Activated naive CD4-positive, alpha-beta T cell treated with anti-CD3 and anti-CD28 coated beads for 36 hours (primary cell): Measurements from ENCODE around the gene PLEKHN1. TPM values are rescaled to one million over a fixed set of nuclear protein-coding genes. Genes with fewer than 3 reads are reported as not detected.

Experiments
- CTCF ChIA-PET: fragments of 350-600 bp; sonication (Branson Sonifier 250); formaldehyde crosslinking; loops from one replicate; lab custom pipeline; 2021; ENCODE audit warnings: antibody characterized with exemption; lab: Charles Lee
- DNase-seq: peaks from one replicate; pipeline ENCODE4 v3.0.0-alpha.2; 2020
- H3K27ac Mint-ChIP-seq: one replicate; pipeline ENCODE4 v1.8.0; 2021; ENCODE audit warnings: mild to moderate bottlenecking, mixed read lengths
- H3K27me3 Mint-ChIP-seq: one replicate; pipeline ENCODE4 v1.8.0; 2021; ENCODE audit warnings: low read depth, mixed read lengths
- H3K36me3 Mint-ChIP-seq: one replicate; pipeline ENCODE4 v1.8.0; 2021; ENCODE audit warnings: low read depth, mixed read lengths
- H3K4me1 Mint-ChIP-seq: one replicate; pipeline ENCODE4 v1.8.0; 2021; ENCODE audit warnings: low read depth, mixed read lengths
- H3K4me3 Mint-ChIP-seq: one replicate; pipeline ENCODE4 v1.8.0; 2021; ENCODE audit warnings: mild to moderate bottlenecking, moderate library complexity, mixed read lengths
- H3K9me3 Mint-ChIP-seq: one replicate; pipeline ENCODE4 v1.8.0; 2021; ENCODE audit warnings: mixed read lengths
- intact Hi-C: fragments of 100-400 bp; cut with micrococcal nuclease; formaldehyde crosslinking; loops from one replicate; pipeline ENCODE4 v1.15.1; 2023
- total RNA-seq, 2 experiments: library from RNA; stranded (reverse); gene quantifications; one replicate each; pipeline ENCODE4 v1.2.3, GENCODE V29; 2021

Gene PLEKHN1
- total RNA-seq, 2 experiments from 2014 or later, result 0.52 to 0.69 TPM

- peak overlapping the region; percentile 64 for H3K4me3 Mint-ChIP-seq
- no peak overlapping the region for H3K27ac Mint-ChIP-seq
- no peaks in the 10 kb centered on the region for H3K9me3 Mint-ChIP-seq
- no peak for DNase-seq
- intact Hi-C loops, result no loop called here
- H3K4me1 Mint-ChIP-seq, result peaks cover 23% of the 10 kb centered on the region
- CTCF ChIA-PET, result no interaction called here
- no peaks in the 10 kb centered on the region for H3K27me3 Mint-ChIP-seq
- H3K36me3 Mint-ChIP-seq, result peaks cover 8% of the 10 kb centered on the region
These were observed 3.6 kb upstream of the PLEKHN1 start for GRCh38 chr1:962381-963300.

GRCh38 chr1:963301-963651 is 3.0 kb upstream of the PLEKHN1 start:
- no peaks in the 10 kb centered on the region for H3K9me3 Mint-ChIP-seq
- CTCF ChIA-PET, result no interaction called here
- no peak overlapping the region for H3K4me3 Mint-ChIP-seq
- no peak for DNase-seq
- H3K27ac Mint-ChIP-seq, result no peak overlapping the region
- H3K27me3 Mint-ChIP-seq, result peaks cover 1% of the 10 kb centered on the region
- peaks cover 6% of the 10 kb centered on the region for H3K36me3 Mint-ChIP-seq
- H3K4me1 Mint-ChIP-seq, result peaks cover 18% of the 10 kb centered on the region
- intact Hi-C loops, result no loop called here

GRCh38 chr1:963746-964525 is 2.3 kb upstream of the PLEKHN1 start:
- intact Hi-C loops, result no loop called here
- H3K9me3 Mint-ChIP-seq, result no peaks in the 10 kb centered on the region
- H3K4me1 Mint-ChIP-seq, result peaks cover 16% of the 10 kb centered on the region
- no peak overlapping the region for H3K27ac Mint-ChIP-seq
- CTCF ChIA-PET, result no interaction called here
- no peak for DNase-seq
- peaks cover 4% of the 10 kb centered on the region for H3K36me3 Mint-ChIP-seq
- peaks cover 2% of the 10 kb centered on the region for H3K27me3 Mint-ChIP-seq
- H3K4me3 Mint-ChIP-seq, result no peak overlapping the region

GRCh38 chr1:964691-965525 is 1.4 kb upstream of the PLEKHN1 start:
- peaks cover 6% of the 10 kb centered on the region for H3K27me3 Mint-ChIP-seq
- no peak for DNase-seq
- H3K4me1 Mint-ChIP-seq, result peaks cover 13% of the 10 kb centered on the region
- no peaks in the 10 kb centered on the region for H3K9me3 Mint-ChIP-seq
- H3K4me3 Mint-ChIP-seq, result no peak overlapping the region
- intact Hi-C loops, result no loop called here
- H3K36me3 Mint-ChIP-seq, result peaks cover 4% of the 10 kb centered on the region
- CTCF ChIA-PET, result interaction anchor here (0.6 kb wide), 1 partner anchor 20 kb away, joined by 3 read pairs; no protein-coding TSS in a partner anchor
- no peak overlapping the region for H3K27ac Mint-ChIP-seq

GRCh38 chr1:965526-966134 is 652 bp upstream of the PLEKHN1 start:
- H3K9me3 Mint-ChIP-seq, result no peaks in the 10 kb centered on the region
- CTCF ChIA-PET, result interaction anchor here (0.6 kb wide), 1 partner anchor 20 kb away, joined by 3 read pairs; no protein-coding TSS in a partner anchor
- H3K27ac Mint-ChIP-seq, result no peak overlapping the region
- H3K36me3 Mint-ChIP-seq, result peaks cover 4% of the 10 kb centered on the region
- no peak for DNase-seq
- H3K27me3 Mint-ChIP-seq, result peaks cover 6% of the 10 kb centered on the region
- peak overlapping the region; percentile 6 for H3K4me3 Mint-ChIP-seq
- intact Hi-C loops, result no loop called here
- peaks cover 13% of the 10 kb centered on the region for H3K4me1 Mint-ChIP-seq

GRCh38 chr1:966704-967300 is 520 bp downstream of the PLEKHN1 start:
- H3K27ac Mint-ChIP-seq, result peak overlapping the region; percentile 59
- peak overlapping the region; percentile 77 for H3K4me3 Mint-ChIP-seq
- intact Hi-C loops, result loop anchor here (1.0 kb wide), 1 partner anchor 8 kb away; the partner anchor contains the start of gene NOC2L
- H3K36me3 Mint-ChIP-seq, result peaks cover 4% of the 10 kb centered on the region
- H3K27me3 Mint-ChIP-seq, result peaks cover 9% of the 10 kb centered on the region
- CTCF ChIA-PET, result interaction anchor here (0.6 to 1.3 kb wide), 4 partner anchors 9 to 160 kb away, joined by 3 to 4 read pairs (median 4); no protein-coding TSS in a partner anchor
- DNase-seq, result peak; percentile 87
- no peaks in the 10 kb centered on the region for H3K9me3 Mint-ChIP-seq
- peaks cover 13% of the 10 kb centered on the region for H3K4me1 Mint-ChIP-seq

- intact Hi-C loops, result loop anchor here (1.0 kb wide), 1 partner anchor 8 kb away; the partner anchor contains the start of gene NOC2L
- Mint-ChIP-seq H3K4me3 (no peak overlapping the region), H3K27ac (no peak overlapping the region), H3K4me1 (peaks cover 10% of the 10 kb centered on the region), H3K9me3 (no peaks in the 10 kb centered on the region), H3K27me3 (peaks cover 13% of the 10 kb centered on the region), H3K36me3 (peaks cover 1% of the 10 kb centered on the region)
- CTCF ChIA-PET, result interaction anchor here (0.9 to 1.3 kb wide), 3 partner anchors 8 to 62 kb away, joined by 3 to 5 read pairs (median 4); no protein-coding TSS in a partner anchor
- no peak for DNase-seq
These were observed 1.4 kb downstream of the PLEKHN1 start for GRCh38 chr1:967466-968343.

GRCh38 chr1:969260-969855 is 3.1 kb downstream of the PLEKHN1 start:
- Mint-ChIP-seq H3K27ac (no peak overlapping the region), H3K9me3 (no peaks in the 10 kb centered on the region), H3K36me3 (peaks cover 1% of the 10 kb centered on the region), H3K4me3 (no peak overlapping the region), H3K4me1 (peaks cover 10% of the 10 kb centered on the region), H3K27me3 (peaks cover 13% of the 10 kb centered on the region)
- CTCF ChIA-PET, result no interaction called here
- intact Hi-C loops, result no loop called here
- DNase-seq, result no peak

GRCh38 chr1:970242-970972 is 4.1 kb downstream of the PLEKHN1 start:
- Mint-ChIP-seq H3K4me3 (no peak overlapping the region), H3K9me3 (no peaks in the 10 kb centered on the region), H3K4me1 (peaks cover 10% of the 10 kb centered on the region), H3K27ac (no peak overlapping the region), H3K27me3 (peaks cover 17% of the 10 kb centered on the region), H3K36me3 (no peaks in the 10 kb centered on the region)
- DNase-seq, result no peak
- intact Hi-C loops, result no loop called here
- CTCF ChIA-PET, result no interaction called here
